Activated T-cell treated with anti-CD3 and anti-CD28 coated beads for 4 hours (primary cell): ENCODE measurements around the gene COL6A1.

Experiments
- DNase-seq: peaks from one replicate; pipeline ENCODE4 v3.0.0-alpha.2; 2020

The COL6A1 gene

GRCh38 chr21:46009951-46010705, 28.6 kb downstream of the COL6A1 start:
- no peak for DNase-seq

GRCh38 chr21:46011267-46011967, 29.8 kb downstream of the COL6A1 start:
- DNase-seq = no peak

GRCh38 chr21:46012154-46012553, 30.6 kb downstream of the COL6A1 start:
- no peak for DNase-seq

GRCh38 chr21:46014828-46015227, 33.3 kb downstream of the COL6A1 start:
- no peak for DNase-seq

GRCh38 chr21:46017148-46017547, 35.6 kb downstream of the COL6A1 start:
- DNase-seq = no peak

GRCh38 chr21:46017695-46018094, 36.1 kb downstream of the COL6A1 start:
- DNase-seq = no peak

GRCh38 chr21:46018615-46019014, 37.0 kb downstream of the COL6A1 start:
- no peak for DNase-seq

GRCh38 chr21:46020581-46020980, 39.0 kb downstream of the COL6A1 start:
- no peak for DNase-seq

- DNase-seq = no peak
Observed at GRCh38 chr21:46021398-46021797, 39.8 kb downstream of the COL6A1 start.

- DNase-seq = no peak
Observed at GRCh38 chr21:46021978-46022544, 40.5 kb downstream of the COL6A1 start.

- no peak for DNase-seq
Observed at GRCh38 chr21:46022551-46023525, 41.3 kb downstream of the COL6A1 start.

GRCh38 chr21:46023555-46023954, 42.0 kb downstream of the COL6A1 start:
- DNase-seq = no peak

- DNase-seq = no peak
Observed at GRCh38 chr21:46024141-46024540, 42.6 kb downstream of the COL6A1 start.

GRCh38 chr21:46025113-46025770, 43.7 kb downstream of the COL6A1 start:
- no peak for DNase-seq

- DNase-seq = no peak
Observed at GRCh38 chr21:46027851-46028493, 46.4 kb downstream of the COL6A1 start.

GRCh38 chr21:46028573-46029091, 47.1 kb downstream of the COL6A1 start:
- DNase-seq = no peak

- no peak for DNase-seq
Observed at GRCh38 chr21:46029186-46029924, 47.8 kb downstream of the COL6A1 start.

- DNase-seq = no peak
Observed at GRCh38 chr21:46031484-46031883, 49.9 kb downstream of the COL6A1 start.

GRCh38 chr21:46032100-46032499, 50.5 kb downstream of the COL6A1 start:
- DNase-seq = no peak
